NCI-H1417 (cell line): ENCODE measurements around the gene EGFR.

ENCODE experiments used
- DNase-seq, 3 experiments: peaks; one replicate each; lab custom pipeline; 2025; lab: John Stamatoyannopoulos, UW

The EGFR gene

DNA sequence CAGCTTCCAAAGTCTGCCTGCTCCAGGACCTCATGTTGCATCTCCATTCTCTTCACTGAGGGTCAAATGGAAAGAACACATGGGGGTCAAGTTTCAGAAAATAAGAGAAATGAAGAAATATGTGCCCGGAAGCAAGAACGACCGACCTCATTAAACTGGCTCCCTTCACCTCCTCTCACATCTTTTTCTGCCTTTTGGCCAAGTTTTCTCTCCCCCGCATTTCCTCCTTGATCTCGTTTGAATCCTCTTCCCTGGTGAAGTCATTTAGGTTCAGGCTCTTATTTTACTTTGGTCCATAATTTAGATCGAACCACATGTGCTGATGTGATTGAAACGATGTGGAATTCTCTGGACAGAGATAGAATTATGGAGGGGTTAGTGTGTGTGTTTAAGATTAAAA, 44.2 kb downstream of the EGFR start:
- DNase-seq, result no peak

DNA sequence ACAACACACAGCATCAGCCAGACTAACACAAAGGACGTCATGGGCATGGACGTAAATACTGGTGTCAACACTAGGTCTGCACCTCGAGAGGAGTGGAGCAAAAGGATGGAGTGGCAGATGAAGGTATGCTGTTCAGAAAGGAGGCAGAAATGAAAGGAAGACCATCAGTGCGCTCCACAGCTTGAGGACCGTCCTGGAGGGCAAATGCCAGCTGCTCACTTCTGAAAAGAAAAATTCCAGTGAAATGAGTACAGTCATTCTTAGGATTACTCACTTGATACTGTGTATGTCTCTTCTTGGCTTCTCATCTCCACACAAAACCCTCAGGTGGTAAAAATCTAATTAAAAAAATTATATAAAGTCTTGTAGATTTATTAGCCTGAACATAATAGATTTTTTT, 44.8 kb downstream of the EGFR start:
- no peak for DNase-seq

DNA sequence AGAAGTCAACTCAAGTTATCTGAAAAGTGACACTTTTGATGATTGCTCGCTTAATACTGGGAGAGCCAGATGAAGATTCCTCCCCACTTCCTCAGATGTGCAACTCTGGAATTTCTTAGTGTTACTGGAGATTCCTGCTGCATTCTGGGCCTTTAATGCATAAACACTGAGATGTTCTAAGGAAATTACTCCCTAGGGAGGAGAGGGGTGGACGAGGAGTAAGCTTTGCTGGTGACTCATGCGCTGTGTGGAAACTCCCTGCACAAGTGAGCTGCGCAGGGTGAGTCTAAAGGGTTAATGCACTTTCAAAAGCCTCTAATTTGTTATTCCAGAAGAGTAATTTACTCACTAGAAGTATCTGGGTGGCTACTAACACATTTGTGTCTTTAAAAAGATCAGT, 46.3 kb downstream of the EGFR start:
- DNase-seq, result peak in 1 of 3 experiments; percentile 7

DNA sequence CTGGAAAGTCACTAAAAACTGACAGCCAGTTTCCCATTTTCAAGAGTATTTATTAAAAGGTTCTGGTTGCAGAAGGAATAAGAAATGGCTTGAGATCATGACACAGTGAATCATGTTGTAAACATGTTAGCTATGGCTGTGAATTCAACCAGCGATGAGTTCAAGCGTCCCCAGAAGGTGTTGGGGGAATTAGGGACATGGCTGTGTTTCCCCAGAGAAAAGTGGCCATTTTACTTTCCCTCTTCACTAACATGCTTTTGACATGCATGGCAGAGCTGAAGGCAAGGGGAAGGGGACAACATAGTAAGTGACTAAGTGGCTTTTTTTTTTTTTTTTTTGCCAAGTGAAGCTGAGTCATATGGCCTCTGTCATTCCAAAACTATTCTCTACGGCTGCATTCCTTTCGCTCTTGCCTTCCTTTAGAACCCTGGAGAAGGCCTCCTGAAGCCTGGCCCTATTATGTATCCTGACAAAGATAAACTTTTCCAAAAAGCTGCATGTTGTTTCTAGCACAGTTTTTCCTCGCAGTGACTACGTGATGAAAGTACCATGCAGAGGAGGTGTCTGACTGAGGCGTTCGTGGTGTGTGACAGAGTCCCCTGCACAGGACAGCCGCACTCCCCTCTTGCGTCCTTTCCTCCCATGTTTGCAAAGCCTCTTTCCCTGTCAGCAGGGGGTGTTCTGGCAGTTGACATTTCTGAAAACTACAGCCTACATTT, 46.9 kb downstream of the EGFR start:
- no peak for DNase-seq

DNA sequence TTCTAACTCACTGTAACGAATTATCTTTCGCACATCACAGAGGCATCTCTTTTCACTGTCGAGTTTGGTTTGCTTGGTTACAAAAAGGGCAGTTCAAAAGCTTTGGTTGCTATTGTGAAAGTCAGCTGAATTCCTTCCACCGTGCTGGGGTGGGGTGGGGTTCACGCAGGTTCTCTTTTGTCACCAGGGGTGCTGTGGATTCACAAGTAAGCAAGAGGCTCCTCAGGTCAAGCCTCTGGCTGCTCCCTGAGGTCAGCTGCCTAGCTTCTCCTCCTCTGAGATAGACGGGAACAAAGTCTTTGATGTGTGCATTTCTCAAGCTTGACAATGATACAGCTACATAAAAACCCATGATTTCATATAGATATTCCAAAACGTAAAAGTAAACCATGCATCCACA, 47.7 kb downstream of the EGFR start:
- DNase-seq, result no peak

DNA sequence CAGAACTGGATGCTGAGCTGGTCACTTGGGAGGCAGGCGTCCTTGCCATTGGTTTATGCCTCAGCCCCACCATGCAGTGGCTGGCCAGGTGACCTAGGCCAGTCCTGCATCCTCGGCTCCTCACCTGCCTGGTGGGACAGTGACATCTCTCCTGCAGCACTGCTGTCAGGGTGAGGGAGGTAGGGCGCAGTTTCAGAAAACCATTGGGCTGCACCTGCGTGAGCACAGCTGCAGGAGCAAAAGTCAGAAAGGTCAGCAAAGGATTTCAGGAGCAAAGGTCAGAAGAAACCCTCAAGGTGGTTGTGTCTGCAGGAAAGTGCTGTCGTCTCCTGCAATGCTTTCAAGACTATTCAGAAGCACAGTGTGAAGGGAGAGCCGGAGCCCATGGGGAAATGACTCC, 48.1 kb downstream of the EGFR start:
- DNase-seq, result no peak

DNA sequence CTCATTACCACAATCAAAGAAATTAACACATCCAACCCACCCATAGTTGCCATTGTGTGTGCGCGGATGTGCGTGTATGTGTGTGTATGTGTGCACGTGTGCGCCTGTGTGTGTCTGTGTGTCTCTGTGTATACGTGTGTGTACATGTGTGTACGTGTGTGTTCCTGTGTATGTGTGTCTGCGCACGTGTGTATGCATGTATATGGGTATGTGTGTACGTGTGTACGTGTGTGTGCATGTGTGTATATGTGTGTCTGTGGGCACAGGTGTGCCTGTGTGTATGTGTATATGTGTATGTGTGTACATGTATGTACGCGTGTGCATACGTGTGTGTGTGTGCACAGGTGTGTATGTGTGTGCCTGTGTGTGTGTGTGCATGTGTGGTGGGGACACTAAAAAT, 48.9 kb downstream of the EGFR start:
- DNase-seq, result no peak

DNA sequence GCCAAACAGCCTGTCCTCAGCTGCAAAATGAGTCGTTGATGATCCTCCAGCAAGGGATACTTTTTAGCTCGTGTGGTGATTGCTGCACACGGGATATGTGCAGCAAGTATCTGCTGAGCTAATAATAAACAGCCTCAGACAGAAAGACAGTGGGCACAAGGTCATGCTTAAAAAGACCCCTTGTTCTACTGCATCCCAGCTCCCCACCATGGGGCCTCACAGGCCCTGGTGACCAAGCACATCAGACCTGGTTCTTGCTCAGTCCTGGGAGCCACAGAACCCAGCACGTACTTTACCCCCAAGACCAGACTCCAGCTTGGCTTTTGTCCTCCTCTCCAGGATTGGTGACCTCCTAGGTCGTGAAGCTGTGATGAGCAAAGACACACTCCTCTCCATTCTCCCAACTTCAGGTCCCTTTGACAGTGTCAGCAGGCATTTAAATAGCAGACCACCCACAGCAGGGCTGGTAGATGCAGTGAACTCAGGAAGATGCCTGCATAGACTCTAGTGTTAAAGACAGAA, 50.5 kb downstream of the EGFR start:
- no peak for DNase-seq

DNA sequence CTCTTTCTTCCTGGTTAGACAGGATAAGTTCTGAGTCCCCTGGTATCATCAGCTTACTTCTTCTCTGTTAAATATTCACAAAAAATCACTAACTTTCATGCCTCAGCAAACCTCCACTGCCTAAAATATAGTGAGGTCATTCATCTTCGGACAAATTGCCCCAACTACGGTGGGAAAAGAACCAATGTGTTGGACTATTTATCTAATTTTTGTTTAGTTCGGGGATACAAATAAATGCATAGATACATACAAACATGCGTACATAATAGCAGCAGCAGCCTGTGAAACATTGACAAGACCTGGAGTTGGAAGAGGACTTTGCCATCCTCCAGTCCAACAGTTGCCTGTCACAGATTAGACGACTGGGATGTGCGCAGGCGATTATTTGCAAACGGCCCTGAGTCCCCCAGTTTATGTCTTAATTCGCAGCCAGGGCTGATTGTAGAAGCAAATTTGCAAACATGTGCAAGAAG, 51.5 kb downstream of the EGFR start:
- DNase-seq, result no peak

DNA sequence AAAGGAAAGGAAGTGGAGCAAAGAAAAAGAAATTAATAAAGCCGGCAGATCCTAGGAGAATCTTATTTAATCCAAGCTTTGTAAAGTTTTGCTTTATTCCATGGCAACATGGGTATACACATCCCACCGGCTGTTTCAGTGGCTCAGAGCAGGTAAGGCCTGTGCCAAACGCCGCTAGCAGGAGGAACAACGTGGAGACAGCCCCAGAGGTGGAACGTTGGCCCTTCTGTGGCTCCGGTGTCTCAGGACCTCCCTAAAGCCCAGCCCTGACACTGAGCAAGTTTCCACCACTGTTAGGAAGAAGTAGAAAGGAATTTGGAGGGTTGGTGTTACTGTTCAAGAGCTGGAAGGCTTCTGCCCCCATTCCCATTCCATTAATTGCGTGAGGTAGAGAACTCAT, 52.0 kb downstream of the EGFR start:
- DNase-seq, result no peak

DNA sequence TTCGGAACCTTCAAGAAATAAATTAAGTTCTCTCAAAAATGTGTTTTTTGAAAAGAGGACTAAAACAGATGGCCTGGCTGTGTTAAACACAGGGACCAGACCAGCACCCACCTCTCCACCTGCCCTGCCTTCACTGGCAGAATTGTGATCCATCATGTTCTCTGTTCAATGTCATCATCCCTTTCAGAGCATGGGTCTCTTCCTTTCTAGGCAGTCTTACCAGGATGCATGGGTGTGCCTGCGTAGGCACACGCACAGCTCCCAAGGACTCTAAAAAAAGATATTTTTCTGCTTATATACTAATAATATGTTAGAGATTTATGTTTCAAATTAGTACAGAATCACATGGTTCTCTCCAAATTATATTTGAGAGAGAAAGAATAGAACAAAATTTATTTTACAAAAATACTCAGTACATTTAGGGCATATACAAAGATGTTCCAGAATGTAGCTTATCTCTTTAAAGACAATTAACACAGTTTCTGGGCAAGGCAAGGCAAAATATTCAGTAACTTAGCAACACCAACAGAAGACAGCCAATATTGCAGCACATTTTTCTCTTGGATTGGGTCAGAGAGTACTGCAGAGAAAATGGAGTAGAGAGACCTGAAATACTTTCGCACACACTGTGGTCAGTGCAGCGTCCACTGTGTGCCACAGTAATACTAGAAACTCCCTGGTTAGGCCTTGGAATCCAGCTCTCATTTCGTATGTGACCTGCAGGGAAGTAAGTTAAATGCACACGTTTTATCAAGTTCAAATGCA, 52.8 kb downstream of the EGFR start:
- no peak for DNase-seq

DNA sequence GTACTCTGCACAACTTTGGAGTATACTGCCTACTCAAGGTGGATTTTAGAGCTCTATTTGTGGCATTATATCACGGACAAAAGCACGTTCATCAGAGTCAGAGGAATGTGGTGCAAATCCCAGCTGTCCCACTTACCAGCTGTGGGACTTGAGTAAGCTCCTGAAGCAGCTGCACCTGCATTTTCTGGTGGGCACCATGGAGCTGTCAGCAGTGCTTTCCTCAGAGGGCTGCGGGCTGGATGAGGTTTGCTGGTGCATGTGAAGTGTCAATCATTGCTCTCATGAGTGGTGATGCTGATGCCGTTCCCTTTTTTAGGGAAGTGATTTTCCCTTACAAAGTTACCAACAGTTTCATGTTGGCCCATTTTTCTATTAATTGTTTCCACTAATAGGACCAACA, 53.4 kb downstream of the EGFR start:
- no peak for DNase-seq

DNA sequence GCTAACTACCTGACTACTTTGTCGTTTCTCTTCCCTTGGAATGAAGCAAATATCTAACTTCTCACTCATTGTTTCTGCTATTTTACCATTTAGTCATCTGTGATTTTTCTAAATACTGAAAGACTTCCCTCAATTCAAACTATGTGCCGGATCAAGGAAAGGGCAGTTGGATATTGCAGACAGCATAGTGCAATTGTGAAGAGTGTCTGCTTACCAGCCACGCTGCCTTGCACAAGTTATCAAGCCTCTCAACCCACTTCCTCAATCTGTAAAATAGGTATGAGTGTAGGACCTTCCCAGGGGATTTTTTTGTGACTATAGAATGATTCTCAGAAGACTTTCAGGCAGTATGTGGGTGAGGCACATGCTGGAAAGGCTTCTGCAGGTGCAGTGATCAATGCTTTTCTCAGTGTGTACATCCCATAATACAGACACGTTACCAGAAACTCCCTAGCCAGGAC, 54.3 kb downstream of the EGFR start:
- no peak for DNase-seq

DNA sequence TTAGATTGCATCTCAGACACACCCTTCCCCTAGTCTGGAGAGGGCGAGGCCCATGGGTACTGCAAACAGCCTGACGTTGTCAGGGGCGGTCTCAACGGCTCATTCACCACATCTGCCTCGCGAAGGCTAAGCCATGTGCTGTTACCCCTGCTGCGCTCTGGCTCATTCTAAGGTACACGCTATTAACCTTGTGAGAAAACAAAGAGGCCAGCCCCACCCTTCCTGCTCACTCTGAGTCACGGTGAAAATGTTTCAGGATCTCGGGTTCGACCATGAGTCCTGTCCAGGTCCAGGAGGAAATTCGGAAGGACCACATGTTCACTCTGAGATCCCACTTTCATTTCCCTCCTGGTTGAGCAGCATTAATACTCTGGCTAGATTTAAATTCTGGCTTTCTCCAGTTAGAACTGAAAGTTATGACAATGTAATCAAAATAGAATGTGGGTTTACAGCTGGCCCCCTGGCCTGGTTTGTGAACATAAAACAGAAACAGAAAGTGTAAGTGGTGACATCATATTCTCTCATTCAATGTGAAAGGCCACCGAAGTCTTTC, 55.2 kb downstream of the EGFR start:
- DNase-seq, result peak; percentile 10 to 53 (median 47)

DNA sequence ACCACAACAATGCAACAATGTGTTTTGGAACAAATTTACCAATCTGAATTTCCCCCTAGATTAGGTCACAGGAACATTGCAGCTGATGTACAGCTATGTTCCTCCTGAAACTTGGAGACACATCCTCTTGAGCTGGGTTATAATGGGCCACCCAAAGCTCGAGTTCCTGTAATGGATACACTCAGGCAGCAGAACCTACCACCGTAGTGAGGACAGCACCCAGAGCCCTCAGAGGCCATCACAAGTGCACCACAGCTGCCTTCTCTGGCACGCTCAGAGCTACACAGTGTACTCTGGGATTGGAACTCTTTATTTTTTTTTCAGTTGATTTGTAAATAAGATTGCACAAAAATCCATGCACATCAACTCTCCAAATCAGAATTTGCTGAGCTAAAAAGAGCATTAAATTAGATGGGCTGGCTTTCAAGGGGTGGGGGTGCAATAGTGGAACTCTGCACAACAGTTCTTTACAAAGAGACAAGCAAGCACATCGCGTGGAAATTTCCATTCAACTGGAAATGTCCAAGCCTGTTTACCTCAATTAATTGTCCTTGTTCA, 56.7 kb downstream of the EGFR start:
- no peak for DNase-seq

DNA sequence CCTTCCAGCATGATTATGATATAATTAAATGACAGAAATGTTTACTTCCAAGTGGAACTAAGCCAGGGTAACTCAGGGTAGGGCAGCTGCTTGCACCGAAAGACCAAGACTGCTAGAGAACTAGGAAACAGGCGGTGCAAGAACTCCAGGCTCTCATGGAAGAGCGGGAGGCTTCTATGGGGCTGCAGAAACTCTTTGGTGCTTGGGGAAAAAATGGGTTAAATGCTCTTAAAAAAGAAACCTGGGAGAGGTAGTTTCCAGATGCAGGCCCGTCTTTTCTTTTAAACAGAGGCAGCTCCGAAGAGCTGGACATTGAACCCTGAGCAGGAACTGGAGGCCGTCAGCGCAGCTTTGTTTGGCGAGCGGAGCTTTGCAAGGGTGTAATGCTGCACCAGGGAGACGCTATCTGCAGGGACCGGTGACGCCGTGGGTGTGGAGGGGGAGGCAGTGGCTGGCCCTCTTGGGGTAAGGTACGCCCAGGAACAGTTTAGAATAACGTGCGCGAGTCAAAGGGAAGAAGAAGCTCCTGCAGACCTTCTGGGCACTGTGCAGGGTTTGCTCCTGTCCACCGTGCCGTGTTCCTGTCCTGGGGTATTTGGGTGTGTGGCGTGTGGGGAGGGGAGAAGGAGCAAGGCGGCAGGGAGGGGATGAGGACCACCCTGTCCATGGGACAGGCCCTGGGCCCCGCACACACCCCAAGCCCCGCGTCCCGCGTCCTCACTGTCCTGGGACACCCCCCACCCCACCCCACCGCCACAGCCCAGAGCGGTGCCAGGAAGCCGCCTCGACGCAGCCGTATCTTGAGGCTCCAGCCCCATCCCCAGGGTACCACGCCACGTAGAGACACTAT, 59.0 kb downstream of the EGFR start:
- DNase-seq, result no peak

DNA sequence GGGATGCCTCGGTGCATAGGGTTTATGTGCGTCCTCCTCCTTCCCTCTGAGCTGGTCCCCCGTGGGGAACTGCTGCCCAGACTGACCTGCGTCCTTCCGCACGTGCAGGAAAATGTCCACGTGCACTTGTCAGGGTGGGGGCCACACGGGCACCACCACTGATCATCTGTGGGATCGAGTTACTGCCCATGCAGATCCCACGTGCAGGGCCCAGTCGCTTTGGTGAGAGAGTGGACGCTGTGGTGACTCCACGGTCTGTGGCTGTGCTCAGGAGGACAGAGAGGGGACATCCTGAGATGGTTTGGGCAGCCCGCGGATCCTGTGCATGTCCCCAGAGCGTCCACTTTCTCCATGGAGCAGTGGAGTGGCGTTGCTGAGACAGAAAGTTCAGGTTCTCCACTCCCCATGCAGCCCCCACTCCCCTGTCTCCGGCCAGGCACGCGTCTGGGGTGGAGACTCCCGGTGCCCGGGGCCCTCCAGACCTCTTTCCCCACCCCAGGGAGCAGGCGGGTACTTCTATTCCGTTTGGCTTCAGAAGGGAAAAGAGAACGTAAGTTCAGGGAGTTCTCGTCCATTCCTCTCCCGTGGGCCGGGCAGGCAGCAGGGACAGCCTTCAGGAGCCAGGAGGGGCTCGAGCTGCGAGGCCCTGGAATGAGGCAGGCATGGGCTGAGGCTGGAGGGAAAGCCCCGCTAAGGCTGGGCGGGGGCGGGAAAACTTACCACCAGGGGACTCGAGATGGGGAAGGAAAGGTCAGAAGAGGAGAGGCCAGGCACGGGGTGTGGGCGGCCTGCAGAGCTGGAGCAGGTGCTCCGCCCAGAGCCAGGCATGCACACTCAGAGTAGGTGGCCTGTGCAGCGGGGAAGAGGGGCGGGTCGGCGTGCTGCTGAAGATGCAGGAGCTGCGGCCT, 59.9 kb downstream of the EGFR start:
- no peak for DNase-seq

DNA sequence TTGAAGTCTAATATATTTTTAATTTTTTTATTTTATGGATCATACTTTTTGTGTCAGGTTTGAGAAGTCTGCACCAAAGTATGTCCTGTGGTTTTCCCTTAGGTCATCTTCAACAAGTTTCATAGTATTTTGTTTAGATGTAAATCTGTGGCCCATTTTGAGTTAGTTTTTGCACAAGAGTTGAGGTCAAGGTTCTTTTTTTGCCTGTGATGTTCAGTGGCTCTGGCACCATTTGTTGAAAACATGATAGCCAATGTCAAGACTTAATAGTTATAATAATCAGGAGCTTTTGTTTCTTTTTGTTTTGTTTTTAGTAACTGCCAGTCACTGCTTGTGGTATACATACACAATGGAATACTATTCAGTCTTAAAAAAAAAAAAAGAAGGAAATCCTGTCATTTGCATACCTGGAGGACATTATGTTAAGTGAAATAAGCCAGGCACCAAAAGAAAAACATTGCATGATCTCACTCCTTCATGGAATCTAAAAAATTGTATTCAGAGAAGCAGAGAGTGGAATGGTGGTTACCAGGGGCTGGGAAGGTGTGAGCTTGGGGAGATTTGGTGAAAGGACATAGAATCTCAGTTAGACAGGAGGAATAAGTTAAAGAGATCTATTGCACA, 61.3 kb downstream of the EGFR start:
- DNase-seq, result no peak

DNA sequence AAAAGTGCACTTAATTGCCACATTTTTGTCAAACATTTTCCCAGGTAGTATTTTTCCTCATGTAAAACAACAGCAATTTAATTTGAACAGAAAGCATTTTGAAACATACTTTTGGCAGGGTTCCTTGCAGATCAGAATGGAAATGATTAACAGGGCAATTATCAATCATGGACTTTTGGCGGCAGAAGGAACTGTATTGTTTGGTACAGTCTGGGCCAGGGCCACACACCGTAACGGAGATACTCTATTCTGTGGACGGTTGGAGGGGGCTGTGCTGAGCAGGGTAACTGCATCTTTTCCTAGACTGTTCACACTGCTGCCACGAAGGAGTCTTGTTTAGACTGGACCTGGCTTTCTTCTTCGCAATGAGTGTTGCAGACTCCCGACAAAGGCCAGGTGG, 62.3 kb downstream of the EGFR start:
- DNase-seq, result no peak
